Panc1 (cell line): ENCODE measurements around the gene UBE2G1. TPM values are rescaled to one million over a fixed set of nuclear protein-coding genes. Genes with fewer than 3 reads are reported as not detected.

Source experiments
- ATAC-seq: fragments of 200-7000 bp; cut with Tn5 transposase; 2 replicates; pipeline ENCODE4 v1.9.1; 2020; ENCODE audit warnings: mild to moderate bottlenecking, moderate library complexity
- BruUV-seq: library from RNA; stranded (reverse); fragments of 400-500 nt; replicated peaks from 2 replicates; lab custom pipeline; 2021; lab: Mats Ljungman, UMichigan
- CTCF ChIA-PET: fragments of 300-600 bp; sonication (Branson Sonifier 250); formaldehyde crosslinking; loops from one replicate; lab custom pipeline; 2022; ENCODE audit warnings: antibody characterized with exemption; lab: Charles Lee
- POLR2A ChIA-PET: fragments of 300-600 bp; sonication (Branson Sonifier 250); formaldehyde crosslinking; loops from one replicate; lab custom pipeline; 2022; ENCODE audit warnings: antibody characterized with exemption; lab: Charles Lee
- DNase-seq: peaks from one replicate; pipeline ENCODE4 v3.0.0-alpha.2; 2010; ENCODE audit warnings: low read depth, low spot score
- H3K27ac ChIP-seq: 2 replicates; pipeline ENCODE4 v1.5.1; 2011; ENCODE audit warnings: mild to moderate bottlenecking, low read length, inconsistent platforms
- H3K27me3 ChIP-seq: fragments of 200-500 bp; sonication (Bioruptor generic); 2 replicates; pipeline ENCODE4 v1.6.0; 2014; ENCODE audit warnings: low read length, inconsistent platforms; ENCODE audit not compliant: control insufficient read depth, insufficient read depth
- H3K36me3 ChIP-seq: fragments of 200-500 bp; sonication (Bioruptor generic); 2 replicates; pipeline ENCODE4 v1.5.1; 2014; ENCODE audit warnings: inconsistent platforms, mild to moderate bottlenecking, low read length, moderate library complexity; ENCODE audit not compliant: control insufficient read depth, insufficient read depth
- H3K4me1 ChIP-seq: 2 replicates; pipeline ENCODE4 v1.5.1; 2011; ENCODE audit warnings: inconsistent platforms, mild to moderate bottlenecking, low read length, moderate library complexity; ENCODE audit not compliant: control insufficient read depth, insufficient read depth
- H3K4me3 ChIP-seq, 2 experiments: 2 replicates each; pipeline ENCODE4 v1.5.1; 2011 to 2012; ENCODE audit warnings: low read depth in 2 of 2, low read length in 2 of 2, mild to moderate bottlenecking in 2 of 2, inconsistent platforms in 1 of 2, moderate library complexity in 1 of 2
- H3K9me3 ChIP-seq: fragments of 200-500 bp; sonication (Bioruptor generic); 2 replicates; pipeline ENCODE4 v1.5.1; 2014; ENCODE audit warnings: low read depth, mild to moderate bottlenecking, inconsistent platforms, low read length, moderate library complexity; ENCODE audit not compliant: control insufficient read depth, insufficient read depth
- POLR2AphosphoS5 ChIP-seq: IDR thresholded peaks from 2 replicates; pipeline ENCODE4 v1.6.1; 2012; ENCODE audit warnings: mild to moderate bottlenecking, low read depth, low read length, moderate library complexity
- SIN3A ChIP-seq: IDR thresholded peaks from 2 replicates; pipeline ENCODE4 v1.6.1; 2012; ENCODE audit warnings: low read depth, mild to moderate bottlenecking, low read length, moderate library complexity, borderline replicate concordance; ENCODE audit not compliant: insufficient read depth
- TCF7L2 ChIP-seq: IDR thresholded peaks from 2 replicates; pipeline ENCODE4 v1.6.1; 2011; ENCODE audit warnings: mild to moderate bottlenecking, low read depth, low read length, inconsistent platforms
- in situ Hi-C: cut with HindIII; loops from 2 replicates; pipeline ENCODE4 v1.10.0; 2016; ENCODE audit warnings: low sequenced_read_pairs, low pct_unique_long_range_greater_than_20kb
- intact Hi-C: fragments of 100-400 bp; cut with micrococcal nuclease; formaldehyde crosslinking; loops from one replicate; pipeline ENCODE4 v1.10.0; 2022; ENCODE audit not compliant: unreplicated experiment
- total RNA-seq: library from RNA; stranded (reverse); gene quantifications from one replicate; pipeline ENCODE4 v1.2.1, GENCODE V29; 2021; ENCODE audit not compliant: unreplicated experiment
- TF ChIP-seq, protein P1 (sequence below), 2 experiments: IDR thresholded peaks; 2 replicates each; pipeline ENCODE4 v1.6.1; 2011 to 2012; ENCODE audit warnings: low read depth in 2 of 2, control low read depth in 1 of 2, low read length in 1 of 2, mild to moderate bottlenecking in 1 of 2, moderate library complexity in 1 of 2; ENCODE audit not compliant: insufficient read depth in 1 of 2
- TF ChIP-seq, protein P2 (sequence below): fragments of 450-650 bp; IDR thresholded peaks from 2 replicates; pipeline ENCODE4 v1.5.1; 2017; ENCODE audit warnings: mild to moderate bottlenecking

UBE2G1 gene
- total RNA-seq, 1 experiment from 2014 or later, result 119 TPM

DNA sequence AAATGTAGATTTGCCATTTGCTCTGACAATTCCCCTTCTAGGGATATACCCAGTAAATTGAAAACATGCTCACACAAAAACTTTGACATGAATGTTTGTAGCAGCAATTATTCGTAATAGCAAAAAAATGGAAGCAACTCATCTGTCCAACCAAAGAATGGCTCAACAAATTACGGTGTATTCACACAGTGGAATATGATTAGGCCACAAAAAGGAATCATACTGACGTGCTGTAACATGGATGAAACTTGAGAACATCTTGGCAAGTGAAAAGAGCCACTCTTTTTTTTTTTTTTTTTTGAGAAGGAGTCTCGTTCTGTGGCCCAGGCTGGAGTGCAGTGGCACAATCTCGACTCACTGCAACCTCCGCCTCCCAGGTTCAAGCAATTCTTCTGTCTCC lies 43.2 kb upstream of the UBE2G1 start:
- H3K27me3 ChIP-seq, result no peaks in the 10 kb centered on the region

DNA sequence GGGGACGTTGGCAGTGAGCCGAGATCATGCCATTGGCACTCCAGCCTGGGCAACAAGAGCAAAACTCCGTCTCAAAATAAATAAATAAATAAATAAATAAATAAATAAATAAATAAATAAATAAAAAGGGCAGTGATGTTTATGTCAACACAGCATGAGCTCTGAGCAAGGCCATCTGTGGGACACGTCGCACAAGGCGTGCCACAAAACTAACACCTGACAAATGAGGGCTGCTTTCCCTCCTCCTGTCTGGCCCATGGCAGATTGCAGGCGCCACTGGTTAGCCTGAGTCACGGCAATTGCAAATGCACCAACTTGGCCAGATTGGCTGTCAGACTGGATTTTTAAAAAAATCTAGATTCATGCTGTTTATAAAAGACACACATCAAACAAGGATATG lies 41.4 kb upstream of the UBE2G1 start:
- H3K27ac ChIP-seq, result no peak overlapping the region
- ChIA-PET CTCF (no interaction called here), POLR2A (interaction anchor here (0.5 kb wide), 1 partner anchor 143 kb away, joined by 3 read pairs; no protein-coding TSS in a partner anchor)
- no peaks in the 10 kb centered on the region for H3K9me3 ChIP-seq
- intact Hi-C loops, result no loop called here
- no peaks in the 10 kb centered on the region for H3K27me3 ChIP-seq
- no peaks in the 10 kb centered on the region for H3K36me3 ChIP-seq
- H3K4me1 ChIP-seq, result no peaks in the 10 kb centered on the region
- no peak for TF ChIP-seq POLR2AphosphoS5
- TF ChIP-seq, protein P1, sequence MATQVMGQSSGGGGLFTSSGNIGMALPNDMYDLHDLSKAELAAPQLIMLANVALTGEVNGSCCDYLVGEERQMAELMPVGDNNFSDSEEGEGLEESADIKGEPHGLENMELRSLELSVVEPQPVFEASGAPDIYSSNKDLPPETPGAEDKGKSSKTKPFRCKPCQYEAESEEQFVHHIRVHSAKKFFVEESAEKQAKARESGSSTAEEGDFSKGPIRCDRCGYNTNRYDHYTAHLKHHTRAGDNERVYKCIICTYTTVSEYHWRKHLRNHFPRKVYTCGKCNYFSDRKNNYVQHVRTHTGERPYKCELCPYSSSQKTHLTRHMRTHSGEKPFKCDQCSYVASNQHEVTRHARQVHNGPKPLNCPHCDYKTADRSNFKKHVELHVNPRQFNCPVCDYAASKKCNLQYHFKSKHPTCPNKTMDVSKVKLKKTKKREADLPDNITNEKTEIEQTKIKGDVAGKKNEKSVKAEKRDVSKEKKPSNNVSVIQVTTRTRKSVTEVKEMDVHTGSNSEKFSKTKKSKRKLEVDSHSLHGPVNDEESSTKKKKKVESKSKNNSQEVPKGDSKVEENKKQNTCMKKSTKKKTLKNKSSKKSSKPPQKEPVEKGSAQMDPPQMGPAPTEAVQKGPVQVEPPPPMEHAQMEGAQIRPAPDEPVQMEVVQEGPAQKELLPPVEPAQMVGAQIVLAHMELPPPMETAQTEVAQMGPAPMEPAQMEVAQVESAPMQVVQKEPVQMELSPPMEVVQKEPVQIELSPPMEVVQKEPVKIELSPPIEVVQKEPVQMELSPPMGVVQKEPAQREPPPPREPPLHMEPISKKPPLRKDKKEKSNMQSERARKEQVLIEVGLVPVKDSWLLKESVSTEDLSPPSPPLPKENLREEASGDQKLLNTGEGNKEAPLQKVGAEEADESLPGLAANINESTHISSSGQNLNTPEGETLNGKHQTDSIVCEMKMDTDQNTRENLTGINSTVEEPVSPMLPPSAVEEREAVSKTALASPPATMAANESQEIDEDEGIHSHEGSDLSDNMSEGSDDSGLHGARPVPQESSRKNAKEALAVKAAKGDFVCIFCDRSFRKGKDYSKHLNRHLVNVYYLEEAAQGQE (IDR thresholded peaks at IDR 0.05; ENCODE audit: insufficient read depth in 1 of 2, low read depth in 2 of 2, low read length in 1 of 2), result no peak
- no peak for TF ChIP-seq SIN3A
- TF ChIP-seq TCF7L2, result no peak
- ATAC-seq (peak; percentile 82), DNase-seq (no peak)
- H3K4me3 ChIP-seq, result no peak overlapping the region
- in situ Hi-C loops, result no loop called here
- BruUV-seq, result no TSS peak

More for the DNA sequence above, 43.2 kb upstream of the UBE2G1 start:
- intact Hi-C loops, result loop anchor here (5.0 kb wide), 1 partner anchor 207 kb away; no protein-coding TSS in a partner anchor
- Histone ChIP-seq H3K4me3 (no peak overlapping the region), H3K27ac (no peak overlapping the region), H3K4me1 (no peaks in the 10 kb centered on the region), H3K36me3 (no peaks in the 10 kb centered on the region), H3K9me3 (no peaks in the 10 kb centered on the region)
- DNase-seq (no peak), ATAC-seq (no peak)
- no TSS peak for BruUV-seq
- ChIA-PET POLR2A (no interaction called here), CTCF (no interaction called here)
- in situ Hi-C loops, result no loop called here
- no peak for TF ChIP-seq POLR2AphosphoS5

DNA sequence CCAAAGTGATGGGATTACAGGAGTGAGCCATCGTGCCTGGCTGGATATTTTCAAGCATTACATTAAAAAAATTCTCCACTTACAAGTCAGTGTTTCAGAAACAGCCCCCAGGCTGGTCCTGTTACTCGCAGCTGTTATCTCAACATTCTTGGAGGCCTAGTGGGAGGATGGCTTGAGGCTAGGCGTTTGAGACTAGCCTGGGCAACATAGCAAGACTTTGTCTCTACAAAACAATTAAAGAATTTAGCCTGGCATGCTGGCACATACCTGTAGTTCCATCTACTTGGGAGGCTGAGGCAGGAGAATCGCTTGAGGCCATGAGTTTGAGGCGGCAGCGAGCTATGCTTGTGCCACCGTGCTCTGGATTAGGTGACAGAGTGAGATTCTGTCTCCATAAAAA lies 40.7 kb upstream of the UBE2G1 start:
- no peak overlapping the region for H3K4me3 ChIP-seq
- ATAC-seq (no peak), DNase-seq (no peak)
- intact Hi-C loops, result no loop called here
- BruUV-seq, result no TSS peak
- no peaks in the 10 kb centered on the region for H3K9me3 ChIP-seq
- H3K4me1 ChIP-seq, result no peaks in the 10 kb centered on the region
- in situ Hi-C loops, result no loop called here
- CTCF ChIA-PET, result no interaction called here
- no peak for TF ChIP-seq POLR2AphosphoS5
- TF ChIP-seq TCF7L2, result no peak
- TF ChIP-seq, protein P2, sequence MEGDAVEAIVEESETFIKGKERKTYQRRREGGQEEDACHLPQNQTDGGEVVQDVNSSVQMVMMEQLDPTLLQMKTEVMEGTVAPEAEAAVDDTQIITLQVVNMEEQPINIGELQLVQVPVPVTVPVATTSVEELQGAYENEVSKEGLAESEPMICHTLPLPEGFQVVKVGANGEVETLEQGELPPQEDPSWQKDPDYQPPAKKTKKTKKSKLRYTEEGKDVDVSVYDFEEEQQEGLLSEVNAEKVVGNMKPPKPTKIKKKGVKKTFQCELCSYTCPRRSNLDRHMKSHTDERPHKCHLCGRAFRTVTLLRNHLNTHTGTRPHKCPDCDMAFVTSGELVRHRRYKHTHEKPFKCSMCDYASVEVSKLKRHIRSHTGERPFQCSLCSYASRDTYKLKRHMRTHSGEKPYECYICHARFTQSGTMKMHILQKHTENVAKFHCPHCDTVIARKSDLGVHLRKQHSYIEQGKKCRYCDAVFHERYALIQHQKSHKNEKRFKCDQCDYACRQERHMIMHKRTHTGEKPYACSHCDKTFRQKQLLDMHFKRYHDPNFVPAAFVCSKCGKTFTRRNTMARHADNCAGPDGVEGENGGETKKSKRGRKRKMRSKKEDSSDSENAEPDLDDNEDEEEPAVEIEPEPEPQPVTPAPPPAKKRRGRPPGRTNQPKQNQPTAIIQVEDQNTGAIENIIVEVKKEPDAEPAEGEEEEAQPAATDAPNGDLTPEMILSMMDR, result no peak
- TF ChIP-seq SIN3A, result no peak
- TF ChIP-seq, protein P1 (IDR thresholded peaks at IDR 0.05; ENCODE audit: insufficient read depth in 1 of 2, low read depth in 2 of 2, low read length in 1 of 2), result no peak
- H3K27me3 ChIP-seq, result no peaks in the 10 kb centered on the region
- POLR2A ChIA-PET, result interaction anchor here (0.6 kb wide), 1 partner anchor 246 kb away, joined by 3 read pairs; no protein-coding TSS in a partner anchor
- no peak overlapping the region for H3K27ac ChIP-seq
- H3K36me3 ChIP-seq, result no peaks in the 10 kb centered on the region
